ENCODE measurements around the gene SF3B2. TPM values are rescaled to one million over a fixed set of nuclear protein-coding genes. Genes with fewer than 3 reads are reported as not detected.

SF3B2 gene
- total and polyA plus RNA-seq, 9 of the 15 experiments (the other 6 are each of a cell fraction or from before 2014, with no cell fraction given), result 58.3 to 248 (median 157) TPM

- no peak overlapping the region for H3K27ac ChIP-seq (ENCODE audit: extremely low read depth, low read depth, low read length)
- intact Hi-C loops (cut with micrococcal nuclease), result loop anchor here (1.0 kb wide), 1 partner anchor 38 kb away; no protein-coding TSS in a partner anchor
- no peaks in the 10 kb centered on the region for H3K9me1 ChIP-seq (ENCODE audit: control insufficient read depth, insufficient read depth, low read length)
- ChIA-PET POLR2A (interaction anchor here (0.6 to 1.5 kb wide), 7 partner anchors 10 to 594 kb away, joined by 3 to 10 read pairs (median 3); no protein-coding TSS in a partner anchor), CTCF (ENCODE audit: low intra/inter-chr PET ratio) (interaction anchor here (1.9 kb wide), 1 partner anchor 56 kb away, joined by 5 read pairs; no protein-coding TSS in a partner anchor)
- TF ChIP-seq NFE2L1 (tag; IDR thresholded peaks at IDR 0.05; ENCODE audit: borderline replicate concordance, low read depth), result no peak
- no peak for TF ChIP-seq ETV5 (CRISPR knock-in tag; IDR thresholded peaks at IDR 0.05; ENCODE audit: low read depth)
- TF ChIP-seq MLX (CRISPR knock-in tag; conservative IDR thresholded peaks at IDR 0.05), result no peak
- TF ChIP-seq CREB3L1 (IDR thresholded peaks at IDR 0.05; ENCODE audit: borderline replicate concordance, low read depth), result no peak
- TF ChIP-seq POLR2AphosphoS2 (IDR thresholded peaks at IDR 0.05; ENCODE audit: low read length), result no peak
- TF ChIP-seq NR2C2 (CRISPR knock-in tag; IDR thresholded peaks at IDR 0.05), result no peak
- TF ChIP-seq NR2C2 (tag; IDR thresholded peaks at IDR 0.05), result no peak
- TF ChIP-seq ATF2 (CRISPR knock-in tag; IDR thresholded peaks at IDR 0.05), result no peak
- no peak for TF ChIP-seq CHD4 (IDR thresholded peaks at IDR 0.05; ENCODE audit: insufficient read depth, insufficient replicate concordance, low read depth, low read length, poor library complexity, severe bottlenecking)
- TF ChIP-seq ZNF324 (CRISPR knock-in tag; IDR thresholded peaks at IDR 0.05), result no peak
- TF ChIP-seq ZBTB1 (CRISPR knock-in tag; IDR thresholded peaks at IDR 0.05; ENCODE audit: borderline replicate concordance, low read depth), result no peak
- no peak for TF ChIP-seq TFAP4 (CRISPR knock-in tag; IDR thresholded peaks at IDR 0.05; ENCODE audit: borderline replicate concordance)
- no peak for TF ChIP-seq SOX6 (IDR thresholded peaks at IDR 0.05)
- TF ChIP-seq BHLHE40 (IDR thresholded peaks at IDR 0.05; ENCODE audit: low read length), result no peak
- WGBS (ENCODE audit: insufficient coverage, low coverage, missing lambda C conversion rate), result 9% methylated on average over 6 of the region's 6 CpGs
- H3K4me1 ChIP-seq (replicated peaks in 1 of 2; ENCODE audit: control insufficient read depth in 2 of 2, insufficient read depth in 2 of 2, low read length in 2 of 2), result peaks cover 0 to 6% of the 10 kb centered on the region in 2 experiments; a peak in 2 of 5 replicates
- in situ Hi-C loops (cut with MboI), result no loop called here
- peak overlapping the region; percentile 76 for H2AFZ ChIP-seq (ENCODE audit: low read depth, low read length)
- BruUV-seq (replicated peaks), result no TSS peak
- no peak overlapping the region for H3K4me3 ChIP-seq
- H3K9ac ChIP-seq (ENCODE audit: insufficient read depth in 1 of 2, low read depth in 2 of 2, low read length in 2 of 2), result peak overlapping the region in 1 of 2 experiments; percentile 29; a peak in 1 of 4 replicates
- no peaks in the 10 kb centered on the region for H4K20me1 ChIP-seq (replicated peaks; ENCODE audit: control insufficient read depth, insufficient read depth, low read length)
- H3K36me3 ChIP-seq (ENCODE audit: control insufficient read depth, insufficient read depth, low read length), result no peaks in the 10 kb centered on the region
- H3K4me2 ChIP-seq (ENCODE audit: insufficient read depth, low read length), result peak overlapping the region; percentile 71
- no peak for FAIRE-seq
- DNase-seq (ENCODE audit: extremely low read depth in 1 of 4, low spot score in 3 of 4), result no peak
- no peaks in the 10 kb centered on the region for H3K9me3 ChIP-seq (replicated peaks; ENCODE audit: control insufficient read depth, insufficient read depth, low read depth, low read length)
- no peaks in the 10 kb centered on the region; a peak in 1 of 5 replicates for H3K27me3 ChIP-seq (ENCODE audit: control insufficient read depth in 2 of 2, insufficient read depth in 2 of 2, low read length in 2 of 2)
- H3K79me2 ChIP-seq (ENCODE audit: control insufficient read depth, insufficient read depth, low read length), result no peaks in the 10 kb centered on the region
- ATAC-seq, result no peak
Observed at GRCh38 chr11:66044757-66045156, 7.4 kb upstream of the SF3B2 start.

Measured in K562 (cell line).